ENCODE data around the gene CTSH.

CTSH gene

GRCh38 chr15:78944669-78945407 lies at the start of gene CTSH:
CTSH (minus strand) TSS chr15:78945046; CDS start chr15:78944981, 65 bp downstream.
- peak; percentile 55 for DNase-seq (ENCODE audit: low read depth)

- no peak for DNase-seq (ENCODE audit: low read depth)
Observed at GRCh38 chr15:78993931-78994530, 49.2 kb upstream of the CTSH start.

- DNase-seq (ENCODE audit: low read depth): no peak
Observed at GRCh38 chr15:78993257-78993930, 48.5 kb upstream of the CTSH start.

GRCh38 chr15:78992416-78993256 lies 47.8 kb upstream of the CTSH start:
- no peak for DNase-seq (ENCODE audit: low read depth)

GRCh38 chr15:78991879-78992278 lies 47.0 kb upstream of the CTSH start:
- no peak for DNase-seq (ENCODE audit: low read depth)

GRCh38 chr15:78991476-78991875 lies 46.6 kb upstream of the CTSH start:
- DNase-seq (ENCODE audit: low read depth): peak; percentile 69

GRCh38 chr15:78990278-78990677 lies 45.4 kb upstream of the CTSH start:
- DNase-seq (ENCODE audit: low read depth): no peak

GRCh38 chr15:78989701-78990240 lies 44.9 kb upstream of the CTSH start:
- DNase-seq (ENCODE audit: low read depth): no peak

- DNase-seq (ENCODE audit: low read depth): peak; percentile 99
Observed at GRCh38 chr15:78988361-78988911, 43.6 kb upstream of the CTSH start.

GRCh38 chr15:78987556-78988360 lies 42.9 kb upstream of the CTSH start:
- DNase-seq (ENCODE audit: low read depth): no peak

GRCh38 chr15:78985859-78986475 lies 41.1 kb upstream of the CTSH start:
- no peak for DNase-seq (ENCODE audit: low read depth)

- DNase-seq (ENCODE audit: low read depth): no peak
Observed at GRCh38 chr15:78984041-78984440, 39.2 kb upstream of the CTSH start.

- no peak for DNase-seq (ENCODE audit: low read depth)
Observed at GRCh38 chr15:78983146-78983918, 38.5 kb upstream of the CTSH start.

- no peak for DNase-seq (ENCODE audit: low read depth)
Observed at GRCh38 chr15:78982736-78983135, 37.9 kb upstream of the CTSH start.

- no peak for DNase-seq (ENCODE audit: low read depth)
Observed at GRCh38 chr15:78981532-78982313, 36.9 kb upstream of the CTSH start.

GRCh38 chr15:78979456-78980320 lies 34.8 kb upstream of the CTSH start:
- DNase-seq (ENCODE audit: low read depth): peak; percentile 79

- DNase-seq (ENCODE audit: low read depth): no peak
Observed at GRCh38 chr15:78978601-78979179, 33.8 kb upstream of the CTSH start.
